ENCODE measurements around the gene PTGER2.

DNA sequence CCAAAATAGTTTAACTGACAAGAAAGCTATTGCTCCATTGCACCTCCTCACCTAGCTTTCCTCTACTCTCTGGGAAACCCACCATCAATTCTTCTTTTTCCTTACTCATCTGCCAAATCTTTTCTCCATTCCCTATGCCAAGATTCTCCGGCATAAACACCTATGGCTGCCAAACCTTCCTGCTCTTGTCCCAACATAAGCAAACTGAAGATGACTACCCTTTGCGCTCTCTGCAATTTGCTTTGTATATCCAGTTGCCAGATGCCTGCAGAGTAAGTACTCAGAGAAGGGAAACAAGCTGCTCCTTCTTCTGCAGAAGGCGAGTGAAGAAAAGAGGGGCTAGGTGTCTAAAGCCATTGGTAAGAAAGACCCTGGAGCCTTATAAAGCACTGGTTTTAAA, 11.5 kb downstream of the PTGER2 start:
- TF ChIP-seq, protein P1, sequence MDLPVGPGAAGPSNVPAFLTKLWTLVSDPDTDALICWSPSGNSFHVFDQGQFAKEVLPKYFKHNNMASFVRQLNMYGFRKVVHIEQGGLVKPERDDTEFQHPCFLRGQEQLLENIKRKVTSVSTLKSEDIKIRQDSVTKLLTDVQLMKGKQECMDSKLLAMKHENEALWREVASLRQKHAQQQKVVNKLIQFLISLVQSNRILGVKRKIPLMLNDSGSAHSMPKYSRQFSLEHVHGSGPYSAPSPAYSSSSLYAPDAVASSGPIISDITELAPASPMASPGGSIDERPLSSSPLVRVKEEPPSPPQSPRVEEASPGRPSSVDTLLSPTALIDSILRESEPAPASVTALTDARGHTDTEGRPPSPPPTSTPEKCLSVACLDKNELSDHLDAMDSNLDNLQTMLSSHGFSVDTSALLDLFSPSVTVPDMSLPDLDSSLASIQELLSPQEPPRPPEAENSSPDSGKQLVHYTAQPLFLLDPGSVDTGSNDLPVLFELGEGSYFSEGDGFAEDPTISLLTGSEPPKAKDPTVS (IDR thresholded peaks at IDR 0.05; ENCODE audit: low read depth, low read length), result no peak
- TF ChIP-seq POLR2A (IDR thresholded peaks at IDR 0.05; ENCODE audit: low read depth, low read length) (no peak), KAT2A (conservative IDR thresholded peaks at IDR 0.05; ENCODE audit: control insufficient read depth, low read depth, low read length) (no peak), ATF7 (IDR thresholded peaks at IDR 0.05; ENCODE audit: low read depth) (no peak), SUZ12 (IDR thresholded peaks at IDR 0.05; ENCODE audit: unreplicated experiment) (no peak), POLR2AphosphoS5 (IDR thresholded peaks at IDR 0.05; ENCODE audit: low read length) (no peak), NR2C1 (IDR thresholded peaks at IDR 0.05) (no peak), SIN3A (IDR thresholded peaks at IDR 0.05; ENCODE audit: low read depth, low read length) (no peak), CHD2 (IDR thresholded peaks at IDR 0.05; ENCODE audit: borderline replicate concordance, low read depth, low read length) (no peak), SMC3 (IDR thresholded peaks at IDR 0.05; ENCODE audit: borderline replicate concordance, low read length) (no peak), MXI1 (IDR thresholded peaks at IDR 0.05; ENCODE audit: low read depth, low read length) (no peak)
- TF ChIP-seq, protein P2, sequence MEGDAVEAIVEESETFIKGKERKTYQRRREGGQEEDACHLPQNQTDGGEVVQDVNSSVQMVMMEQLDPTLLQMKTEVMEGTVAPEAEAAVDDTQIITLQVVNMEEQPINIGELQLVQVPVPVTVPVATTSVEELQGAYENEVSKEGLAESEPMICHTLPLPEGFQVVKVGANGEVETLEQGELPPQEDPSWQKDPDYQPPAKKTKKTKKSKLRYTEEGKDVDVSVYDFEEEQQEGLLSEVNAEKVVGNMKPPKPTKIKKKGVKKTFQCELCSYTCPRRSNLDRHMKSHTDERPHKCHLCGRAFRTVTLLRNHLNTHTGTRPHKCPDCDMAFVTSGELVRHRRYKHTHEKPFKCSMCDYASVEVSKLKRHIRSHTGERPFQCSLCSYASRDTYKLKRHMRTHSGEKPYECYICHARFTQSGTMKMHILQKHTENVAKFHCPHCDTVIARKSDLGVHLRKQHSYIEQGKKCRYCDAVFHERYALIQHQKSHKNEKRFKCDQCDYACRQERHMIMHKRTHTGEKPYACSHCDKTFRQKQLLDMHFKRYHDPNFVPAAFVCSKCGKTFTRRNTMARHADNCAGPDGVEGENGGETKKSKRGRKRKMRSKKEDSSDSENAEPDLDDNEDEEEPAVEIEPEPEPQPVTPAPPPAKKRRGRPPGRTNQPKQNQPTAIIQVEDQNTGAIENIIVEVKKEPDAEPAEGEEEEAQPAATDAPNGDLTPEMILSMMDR (IDR thresholded peaks at IDR 0.05 in 2 of 3, conservative IDR thresholded peaks at IDR 0.05 in 1 of 3; ENCODE audit: control insufficient read depth in 2 of 3, extremely low read depth in 1 of 3, insufficient read depth in 1 of 3, low read depth in 3 of 3, low read length in 3 of 3), result no peak
- TF ChIP-seq, protein P3, sequence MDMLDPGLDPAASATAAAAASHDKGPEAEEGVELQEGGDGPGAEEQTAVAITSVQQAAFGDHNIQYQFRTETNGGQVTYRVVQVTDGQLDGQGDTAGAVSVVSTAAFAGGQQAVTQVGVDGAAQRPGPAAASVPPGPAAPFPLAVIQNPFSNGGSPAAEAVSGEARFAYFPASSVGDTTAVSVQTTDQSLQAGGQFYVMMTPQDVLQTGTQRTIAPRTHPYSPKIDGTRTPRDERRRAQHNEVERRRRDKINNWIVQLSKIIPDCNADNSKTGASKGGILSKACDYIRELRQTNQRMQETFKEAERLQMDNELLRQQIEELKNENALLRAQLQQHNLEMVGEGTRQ (IDR thresholded peaks at IDR 0.05; ENCODE audit: borderline replicate concordance, low read depth, low read length), result no peak
- TF ChIP-seq, protein P4, sequence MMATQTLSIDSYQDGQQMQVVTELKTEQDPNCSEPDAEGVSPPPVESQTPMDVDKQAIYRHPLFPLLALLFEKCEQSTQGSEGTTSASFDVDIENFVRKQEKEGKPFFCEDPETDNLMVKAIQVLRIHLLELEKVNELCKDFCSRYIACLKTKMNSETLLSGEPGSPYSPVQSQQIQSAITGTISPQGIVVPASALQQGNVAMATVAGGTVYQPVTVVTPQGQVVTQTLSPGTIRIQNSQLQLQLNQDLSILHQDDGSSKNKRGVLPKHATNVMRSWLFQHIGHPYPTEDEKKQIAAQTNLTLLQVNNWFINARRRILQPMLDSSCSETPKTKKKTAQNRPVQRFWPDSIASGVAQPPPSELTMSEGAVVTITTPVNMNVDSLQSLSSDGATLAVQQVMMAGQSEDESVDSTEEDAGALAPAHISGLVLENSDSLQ (IDR thresholded peaks at IDR 0.05), result no peak
